Peyer's patch (tissue), 4 donors: ENCODE data around the gene ST6GALNAC4. TPM values are rescaled to one million over a fixed set of nuclear protein-coding genes. Genes with fewer than 3 reads are reported as not detected.

ENCODE experiments used
- DNase-seq, 3 donors: peaks; one replicate each; pipeline ENCODE4 v3.0.0-alpha.2; 2017 to 2019
- H3K27ac ChIP-seq, 4 donors: fragments of 200-600 bp; sonication (generic); one replicate each; pipeline ENCODE4 v1.5.1; 2016 to 2019
- H3K27me3 ChIP-seq, 2 donors: fragments of 200-600 bp; sonication (generic); one replicate each; pipeline ENCODE4 v1.5.1; 2019
- H3K36me3 ChIP-seq, 3 donors: fragments of 200-600 bp; sonication (generic); one replicate each; pipeline ENCODE4 v1.5.1; 2016 to 2019
- H3K4me1 ChIP-seq, 4 donors: fragments of 200-600 bp; sonication (generic); one replicate each; pipeline ENCODE4 v1.5.1; 2016 to 2019
- H3K4me3 ChIP-seq, 4 donors: fragments of 200-600 bp; sonication (generic); 1 replicate in 3 of 4; 2 replicates in 1 of 4; pipeline ENCODE4 v1.5.1; 2016 to 2019; ENCODE audit warnings: mild to moderate bottlenecking in 1 of 4
- H3K9me3 ChIP-seq, 4 donors: fragments of 200-600 bp; sonication (generic); one replicate each; pipeline ENCODE4 v1.5.1; 2016 to 2019; ENCODE audit warnings: mild to moderate bottlenecking in 1 of 4
- POLR2A ChIP-seq, 2 donors: fragments of 450-650 bp; IDR thresholded peaks; one replicate each; pipeline ENCODE4 v1.5.1; 2017; ENCODE audit warnings: antibody characterized with exemption in 2 of 2, mild to moderate bottlenecking in 2 of 2, moderate library complexity in 2 of 2
- total RNA-seq, 4 donors: library from RNA; depleted of rRNA; stranded (reverse); fragments of >200 nt; gene quantifications; one replicate each; pipeline ENCODE4 v1.1.0, GENCODE V29; 2016
- TF ChIP-seq, protein P1 (sequence below), 6 experiments: fragments of 450-650 bp in 4 of 6; fragments of 200-600 bp in 2 of 6; sonication (generic) in 1 of 6; IDR thresholded peaks; one replicate each; pipeline ENCODE4 v1.5.1; 2017 to 2019; ENCODE audit warnings: antibody characterized with exemption in 6 of 6, mild to moderate bottlenecking in 3 of 6, moderate library complexity in 1 of 6

The ST6GALNAC4 gene
- total RNA-seq, 4 donors from 2014 or later = 39.9 to 119 (median 46.7) TPM

DNA sequence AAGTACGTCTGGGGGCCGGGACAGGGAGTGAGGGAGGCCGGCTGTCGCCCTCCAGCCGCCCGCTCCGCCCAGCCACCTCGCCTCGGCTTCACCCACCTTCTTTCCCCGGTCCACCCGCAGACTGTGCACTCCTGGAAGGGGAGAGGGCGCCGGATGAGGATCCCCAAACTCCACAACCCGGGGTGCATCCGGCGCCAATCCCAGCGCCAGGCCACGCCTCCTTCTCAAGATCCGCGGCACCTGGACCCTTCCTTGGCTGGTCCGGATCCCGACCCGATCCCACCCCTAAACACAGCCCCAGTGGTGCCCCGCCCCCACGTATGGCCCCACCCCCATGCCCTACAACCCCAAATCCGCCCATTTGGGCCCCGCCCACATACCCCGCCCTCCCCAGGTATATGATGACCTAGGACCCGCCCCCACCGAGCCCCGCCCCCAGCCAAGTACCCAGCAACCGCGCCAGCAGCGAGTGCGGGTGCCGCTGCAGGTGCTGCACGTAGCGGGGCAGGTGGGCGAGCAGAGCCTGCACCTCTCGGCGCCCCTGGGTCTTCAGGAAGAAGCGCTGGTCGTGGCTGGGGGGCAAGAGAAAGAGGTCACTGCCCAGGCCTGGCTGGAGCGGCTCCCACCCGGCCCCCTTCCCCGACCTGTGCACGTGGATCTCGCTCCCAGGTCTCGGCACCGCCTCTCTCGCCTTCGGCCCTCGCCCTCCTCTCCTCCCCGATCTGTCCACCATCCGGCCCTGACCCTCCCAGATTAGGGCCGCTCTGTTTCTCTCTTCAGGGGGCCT lies 10.6 kb upstream of the ST6GALNAC4 start:
- Histone ChIP-seq H3K27me3 (peaks cover 0 to 21% of the 10 kb centered on the region in 2 donors), H3K36me3 (no peaks in the 10 kb centered on the region), H3K27ac (no peak overlapping the region), H3K4me3 (peak overlapping the region; percentile 18 to 47 (median 36)), H3K4me1 (peaks cover 0 to 33% (median 20%) of the 10 kb centered on the region in 4 donors), H3K9me3 (no peaks in the 10 kb centered on the region)
- peak; percentile 82 to 90 (median 86) for DNase-seq
- TF ChIP-seq, protein P1, sequence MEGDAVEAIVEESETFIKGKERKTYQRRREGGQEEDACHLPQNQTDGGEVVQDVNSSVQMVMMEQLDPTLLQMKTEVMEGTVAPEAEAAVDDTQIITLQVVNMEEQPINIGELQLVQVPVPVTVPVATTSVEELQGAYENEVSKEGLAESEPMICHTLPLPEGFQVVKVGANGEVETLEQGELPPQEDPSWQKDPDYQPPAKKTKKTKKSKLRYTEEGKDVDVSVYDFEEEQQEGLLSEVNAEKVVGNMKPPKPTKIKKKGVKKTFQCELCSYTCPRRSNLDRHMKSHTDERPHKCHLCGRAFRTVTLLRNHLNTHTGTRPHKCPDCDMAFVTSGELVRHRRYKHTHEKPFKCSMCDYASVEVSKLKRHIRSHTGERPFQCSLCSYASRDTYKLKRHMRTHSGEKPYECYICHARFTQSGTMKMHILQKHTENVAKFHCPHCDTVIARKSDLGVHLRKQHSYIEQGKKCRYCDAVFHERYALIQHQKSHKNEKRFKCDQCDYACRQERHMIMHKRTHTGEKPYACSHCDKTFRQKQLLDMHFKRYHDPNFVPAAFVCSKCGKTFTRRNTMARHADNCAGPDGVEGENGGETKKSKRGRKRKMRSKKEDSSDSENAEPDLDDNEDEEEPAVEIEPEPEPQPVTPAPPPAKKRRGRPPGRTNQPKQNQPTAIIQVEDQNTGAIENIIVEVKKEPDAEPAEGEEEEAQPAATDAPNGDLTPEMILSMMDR (IDR thresholded peaks at IDR 0.05) = no peak
- no peak for TF ChIP-seq POLR2A (IDR thresholded peaks at IDR 0.05)

DNA sequence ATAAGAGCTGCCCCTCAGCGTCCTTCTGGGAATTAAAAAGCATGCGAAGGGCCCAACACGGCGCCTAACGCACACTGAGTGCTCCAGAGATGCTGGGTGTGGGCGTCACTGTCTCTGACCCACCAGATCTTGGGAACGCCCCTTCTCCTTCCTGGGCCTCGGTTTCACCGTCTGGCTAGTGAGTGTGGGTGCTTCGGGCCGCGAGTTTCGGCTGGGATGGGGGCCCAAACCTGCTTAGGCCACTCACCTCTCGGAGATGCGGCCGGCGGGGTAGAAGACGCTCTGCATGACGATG lies 10.0 kb upstream of the ST6GALNAC4 start:
- H3K4me3 ChIP-seq = peak overlapping the region; percentile 18 to 47 (median 36)
- peaks cover 0 to 21% of the 10 kb centered on the region in 2 donors for H3K27me3 ChIP-seq
- TF ChIP-seq, protein P1 (IDR thresholded peaks at IDR 0.05) = no peak
- no peak for TF ChIP-seq POLR2A (IDR thresholded peaks at IDR 0.05)
- no peak overlapping the region for H3K27ac ChIP-seq
- no peaks in the 10 kb centered on the region for H3K9me3 ChIP-seq
- no peaks in the 10 kb centered on the region for H3K36me3 ChIP-seq
- peaks cover 0 to 36% (median 21%) of the 10 kb centered on the region in 4 donors for H3K4me1 ChIP-seq
- no peak for DNase-seq

DNA sequence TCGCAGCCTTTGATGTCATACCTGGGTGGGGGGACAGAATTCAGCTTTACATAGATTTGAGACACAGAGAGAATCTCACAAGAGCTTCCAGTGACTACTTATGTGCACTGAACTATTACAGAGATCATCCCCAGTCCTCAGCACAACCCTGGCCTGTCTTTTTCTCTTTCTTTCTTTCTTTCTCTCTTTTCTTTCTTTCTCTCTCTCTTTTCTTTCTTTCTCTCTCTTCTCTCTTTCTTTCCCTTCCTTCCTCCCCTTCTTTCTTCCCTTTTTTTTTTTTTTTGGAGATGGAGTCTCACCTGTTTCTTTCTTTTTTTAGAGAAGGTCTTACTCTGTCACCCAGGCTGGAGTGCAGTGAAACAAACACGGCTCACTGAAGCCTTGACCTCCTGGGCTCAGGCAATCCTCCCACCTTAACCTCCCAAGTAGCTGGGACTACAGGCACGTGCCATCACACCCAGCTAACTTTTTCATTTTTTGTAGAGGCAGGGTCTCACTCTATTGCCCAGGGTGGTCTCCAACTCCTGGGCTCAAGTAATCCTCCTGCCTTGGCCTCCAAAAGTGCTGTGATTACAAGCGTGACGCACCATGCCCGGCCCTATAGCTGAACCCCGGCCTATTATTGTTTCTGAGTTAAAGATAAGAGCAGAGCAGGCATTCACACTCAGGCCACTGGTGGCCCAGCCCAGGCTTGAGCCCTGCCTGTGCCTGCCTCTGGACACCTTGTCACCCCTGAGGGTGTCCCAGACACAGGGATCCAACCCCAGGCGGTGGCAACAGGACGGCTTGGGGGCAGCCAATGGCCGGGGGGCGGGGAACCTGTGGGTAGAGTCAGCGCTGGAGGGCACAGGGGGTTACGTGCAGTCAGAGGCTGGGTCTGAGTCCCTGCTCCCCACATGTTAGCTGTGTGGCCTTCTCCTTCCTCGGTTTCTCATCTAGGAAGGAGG lies 9.4 kb upstream of the ST6GALNAC4 start:
- Histone ChIP-seq H3K36me3 (no peaks in the 10 kb centered on the region), H3K27me3 (peaks cover 0 to 21% of the 10 kb centered on the region in 2 donors), H3K9me3 (no peaks in the 10 kb centered on the region), H3K4me3 (no peak overlapping the region), H3K27ac (no peak overlapping the region), H3K4me1 (peaks cover 0 to 36% (median 24%) of the 10 kb centered on the region in 4 donors)
- TF ChIP-seq, protein P1 (IDR thresholded peaks at IDR 0.05) = no peak
- no peak for TF ChIP-seq POLR2A (IDR thresholded peaks at IDR 0.05)
- DNase-seq = no peak

DNA sequence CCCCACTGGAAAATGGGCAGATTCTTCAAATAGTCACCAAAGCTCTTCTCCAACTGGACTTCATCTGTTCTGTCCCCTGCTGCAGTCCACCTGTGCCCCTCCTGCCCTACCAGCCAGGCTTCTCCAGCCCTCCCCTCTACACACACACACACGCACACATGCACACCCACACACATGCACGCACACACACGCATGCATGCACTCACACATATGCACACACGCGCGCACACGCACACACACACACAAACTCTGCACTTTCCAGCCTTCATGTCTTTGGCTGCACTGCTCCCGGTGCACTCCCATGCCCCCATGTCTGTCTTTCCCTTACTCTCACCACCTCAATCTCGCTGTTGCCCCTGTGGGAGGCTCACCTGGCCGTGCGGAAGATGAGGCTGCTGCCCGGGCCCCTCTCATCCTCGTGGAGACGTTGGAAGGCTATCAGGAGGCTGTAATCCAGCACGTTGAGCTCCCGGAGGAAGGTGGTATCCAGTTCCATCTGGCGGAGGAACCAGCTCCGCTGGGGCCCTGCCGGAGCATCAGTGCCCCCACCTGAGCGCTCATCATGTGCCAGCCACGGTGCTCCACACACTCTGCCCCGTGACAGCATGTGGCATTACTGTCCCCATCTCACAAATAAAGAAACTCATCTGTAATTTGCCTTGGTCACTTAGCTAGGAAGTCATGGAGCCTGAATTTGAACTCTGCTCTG lies 8.0 kb upstream of the ST6GALNAC4 start:
- no peaks in the 10 kb centered on the region for H3K36me3 ChIP-seq
- H3K4me3 ChIP-seq = no peak overlapping the region
- peaks cover 0 to 27% (median 20%) of the 10 kb centered on the region in 4 donors for H3K4me1 ChIP-seq
- DNase-seq = no peak
- peaks cover 0 to 21% of the 10 kb centered on the region in 2 donors for H3K27me3 ChIP-seq
- TF ChIP-seq, protein P1 (IDR thresholded peaks at IDR 0.05) = no peak
- TF ChIP-seq POLR2A (IDR thresholded peaks at IDR 0.05) = no peak
- no peaks in the 10 kb centered on the region for H3K9me3 ChIP-seq
- no peak overlapping the region for H3K27ac ChIP-seq

DNA sequence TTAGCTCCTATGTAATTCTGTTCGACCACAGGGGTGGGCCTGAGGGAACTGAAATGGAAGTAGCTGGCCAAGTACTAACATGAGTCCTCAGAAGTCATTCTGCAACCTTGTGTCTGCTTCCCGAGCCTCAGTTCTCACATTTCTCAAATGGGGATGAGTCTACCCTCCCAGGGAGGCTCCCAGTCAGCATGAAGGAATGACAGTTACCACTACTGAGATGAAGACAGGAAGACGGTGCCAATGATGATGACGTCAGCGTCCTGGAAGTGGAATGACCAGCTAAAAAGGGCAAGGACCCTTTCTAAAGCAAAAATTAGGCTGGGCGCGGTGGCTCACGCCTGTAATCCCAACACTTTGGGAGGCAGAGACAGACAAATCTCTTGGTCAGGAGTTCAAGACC lies 6.9 kb upstream of the ST6GALNAC4 start:
- DNase-seq = no peak
- peaks cover 0 to 14% of the 10 kb centered on the region in 2 donors for H3K27me3 ChIP-seq
- H3K4me3 ChIP-seq = no peak overlapping the region
- no peaks in the 10 kb centered on the region for H3K9me3 ChIP-seq
- H3K4me1 ChIP-seq = peaks cover 3 to 31% (median 22%) of the 10 kb centered on the region in 4 donors
- H3K27ac ChIP-seq = no peak overlapping the region
- H3K36me3 ChIP-seq = no peaks in the 10 kb centered on the region
- TF ChIP-seq POLR2A (IDR thresholded peaks at IDR 0.05) = no peak
- TF ChIP-seq, protein P1 (IDR thresholded peaks at IDR 0.05) = no peak
